ENCODE results near the gene SGSH. TPM values are rescaled to one million over a fixed set of nuclear protein-coding genes. Genes with fewer than 3 reads are reported as not detected.

Gene SGSH
- total RNA-seq, 1 experiment from 2014 or later, result 23.6 TPM

DNA sequence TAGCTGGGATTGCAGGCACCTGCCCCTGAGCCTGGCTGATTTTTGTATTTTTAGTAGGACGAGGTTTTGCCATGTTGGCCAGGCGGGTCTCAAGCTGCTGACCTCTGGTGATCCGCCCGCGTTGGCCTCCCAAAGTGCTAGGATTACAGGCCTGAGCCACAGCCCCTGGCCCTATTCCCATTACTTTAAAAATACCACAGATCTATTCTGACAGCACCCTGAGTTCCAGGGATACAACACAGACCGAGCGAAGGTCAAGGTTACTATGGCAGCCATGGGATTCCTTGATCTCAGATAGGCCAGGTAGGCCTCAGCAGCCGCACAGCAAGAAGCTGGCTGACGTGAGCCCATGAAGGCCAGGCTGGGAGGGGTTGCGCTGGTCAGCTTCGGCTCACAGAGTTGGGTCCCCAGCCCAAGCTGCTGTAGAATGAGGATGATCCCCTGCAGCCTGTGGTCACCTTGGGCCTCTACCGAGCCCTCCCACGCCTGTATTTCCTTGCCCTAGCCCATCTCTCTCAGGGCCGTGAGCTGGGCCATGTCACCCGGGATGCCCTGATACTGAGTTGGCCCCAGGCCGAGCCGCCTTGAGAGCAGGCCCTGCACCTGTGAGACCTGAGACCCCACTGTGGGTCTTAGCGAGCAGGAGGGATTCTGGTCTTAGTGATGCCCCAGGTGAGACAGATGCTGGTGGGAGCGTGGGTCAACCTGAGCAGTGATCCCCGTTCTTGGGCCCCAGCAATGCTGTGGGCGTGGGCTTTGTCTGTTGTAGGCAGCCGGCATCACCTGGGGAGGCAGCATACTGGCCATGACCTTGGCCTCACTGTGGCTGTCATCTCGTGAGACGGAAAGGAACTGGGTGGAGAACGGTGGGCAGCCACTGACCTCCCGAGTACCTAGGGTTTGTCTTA is 23.6 kb upstream of the SGSH start:
- Histone ChIP-seq H3K4me3 (no peak overlapping the region), H3K9me3 (no peaks in the 10 kb centered on the region), H3K36me3 (0 out of 2 replicates have a peak, but pooled peaks cover 7% of the 10 kb centered on the region), H3K27me3 (no peaks in the 10 kb centered on the region)
- no peak for DNase-seq

DNA sequence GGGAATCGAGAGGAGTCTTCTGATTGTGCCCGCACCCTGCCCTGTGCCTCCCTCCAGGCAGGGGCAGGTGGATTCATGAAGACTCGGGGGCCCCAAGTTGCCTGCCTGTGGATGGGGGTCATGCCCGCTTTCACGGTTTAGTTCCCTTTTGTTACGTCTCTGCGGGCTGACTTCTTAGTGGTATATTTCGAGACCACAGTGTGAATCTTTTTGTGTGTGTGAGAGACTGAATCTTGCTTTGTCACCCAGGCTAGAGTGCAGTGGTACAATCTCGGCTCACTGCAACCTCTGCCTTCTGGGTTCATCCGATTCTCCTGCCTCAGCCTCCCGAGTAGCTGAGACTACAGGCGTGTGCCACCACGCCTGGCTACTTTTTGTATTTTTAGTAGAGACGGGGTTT is 22.4 kb upstream of the SGSH start:
- DNase-seq, result no peak
- Histone ChIP-seq H3K4me3 (no peak overlapping the region), H3K9me3 (no peaks in the 10 kb centered on the region), H3K36me3 (peaks cover 7% of the 10 kb centered on the region; the same call in 1 of the 2 replicates), H3K27me3 (no peaks in the 10 kb centered on the region)

DNA sequence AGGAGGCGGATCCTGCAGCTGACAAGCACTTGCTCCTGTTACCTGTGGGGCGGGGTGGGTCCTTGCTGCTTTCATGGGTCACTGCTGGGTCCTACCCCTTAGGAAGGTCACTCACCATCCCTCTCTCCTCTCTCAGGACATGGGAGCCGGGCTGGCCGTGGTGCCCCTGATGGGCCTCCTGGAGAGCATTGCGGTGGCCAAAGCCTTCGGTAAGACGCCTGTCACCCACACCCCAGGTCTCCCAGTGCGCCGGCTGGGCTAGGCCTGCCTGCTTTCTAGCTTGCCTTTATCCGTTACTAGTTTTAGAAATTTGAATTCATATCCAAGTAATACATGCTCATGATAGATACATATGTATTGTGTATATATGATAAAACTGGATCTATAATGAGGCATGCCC is 17.3 kb upstream of the SGSH start:
- H3K4me3 ChIP-seq, result no peak overlapping the region
- no peaks in the 10 kb centered on the region for H3K27me3 ChIP-seq
- peaks cover 17% of the 10 kb centered on the region for H3K36me3 ChIP-seq
- H3K9me3 ChIP-seq, result peaks cover 17% of the 10 kb centered on the region
- DNase-seq, result no peak

DNA sequence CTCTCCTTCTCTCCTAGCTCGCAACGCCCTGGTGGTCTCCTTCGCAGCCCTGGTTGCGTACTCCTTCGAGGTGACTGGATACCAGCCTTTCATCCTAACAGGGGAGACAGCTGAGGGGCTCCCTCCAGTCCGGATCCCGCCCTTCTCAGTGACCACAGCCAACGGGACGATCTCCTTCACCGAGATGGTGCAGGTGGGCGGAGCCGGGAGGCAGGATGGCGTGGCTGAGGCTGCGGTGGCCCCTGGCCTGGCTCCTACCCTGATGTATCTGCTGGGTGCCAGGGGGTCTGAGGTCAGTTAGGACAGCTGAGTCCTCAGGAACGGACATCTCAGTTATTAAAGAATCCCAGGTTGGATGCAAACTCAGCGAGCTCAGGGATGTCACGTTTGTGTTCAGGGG is 16.8 kb upstream of the SGSH start:
- H3K27me3 ChIP-seq, result no peaks in the 10 kb centered on the region
- peaks cover 17% of the 10 kb centered on the region for H3K36me3 ChIP-seq
- no peak for DNase-seq
- no peak overlapping the region for H3K4me3 ChIP-seq
- peaks cover 22% of the 10 kb centered on the region for H3K9me3 ChIP-seq

DNA sequence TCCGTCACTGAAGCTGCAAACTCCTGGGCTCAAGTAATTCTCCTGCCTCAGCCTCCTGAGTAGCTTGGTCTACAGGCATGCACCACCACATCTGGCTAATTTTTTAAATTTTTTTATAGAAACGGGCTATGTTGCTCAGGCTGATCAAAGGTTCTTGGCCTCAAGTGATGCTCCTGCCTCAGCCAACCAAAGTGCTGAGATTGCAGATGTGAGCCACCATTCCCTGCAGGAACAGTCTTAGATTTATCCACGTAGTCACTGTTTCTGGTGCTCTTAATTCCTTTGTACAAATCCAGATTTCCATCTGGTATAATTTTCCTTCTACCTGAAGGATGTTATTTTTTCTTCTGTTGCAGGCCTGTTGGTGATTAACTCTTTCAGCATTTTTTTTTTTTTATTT is 13.1 kb upstream of the SGSH start:
- no peak for DNase-seq
- Histone ChIP-seq H3K9me3 (peaks cover 27% of the 10 kb centered on the region), H3K4me3 (no peak overlapping the region), H3K27me3 (no peaks in the 10 kb centered on the region), H3K36me3 (peaks cover 19% of the 10 kb centered on the region)

DNA sequence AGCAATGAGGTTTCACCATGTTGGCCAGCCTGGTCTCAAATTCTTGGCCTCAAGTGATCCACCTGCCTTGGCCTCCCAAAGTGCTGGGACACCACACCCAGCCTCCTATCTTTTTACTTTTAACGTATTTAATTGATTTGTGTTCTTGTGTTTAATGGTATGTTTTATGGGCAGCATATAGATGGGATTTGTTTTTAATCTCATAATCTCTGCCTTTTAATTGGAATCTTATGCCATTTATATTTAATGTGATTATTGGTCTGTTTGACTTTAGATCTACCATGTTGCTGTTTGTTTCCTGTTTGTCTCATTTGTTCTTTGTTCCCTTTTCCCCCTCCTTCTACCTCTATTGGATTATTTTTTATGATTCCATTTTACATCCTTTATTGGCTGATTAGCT is 12.3 kb upstream of the SGSH start:
- no peak overlapping the region for H3K4me3 ChIP-seq

DNA sequence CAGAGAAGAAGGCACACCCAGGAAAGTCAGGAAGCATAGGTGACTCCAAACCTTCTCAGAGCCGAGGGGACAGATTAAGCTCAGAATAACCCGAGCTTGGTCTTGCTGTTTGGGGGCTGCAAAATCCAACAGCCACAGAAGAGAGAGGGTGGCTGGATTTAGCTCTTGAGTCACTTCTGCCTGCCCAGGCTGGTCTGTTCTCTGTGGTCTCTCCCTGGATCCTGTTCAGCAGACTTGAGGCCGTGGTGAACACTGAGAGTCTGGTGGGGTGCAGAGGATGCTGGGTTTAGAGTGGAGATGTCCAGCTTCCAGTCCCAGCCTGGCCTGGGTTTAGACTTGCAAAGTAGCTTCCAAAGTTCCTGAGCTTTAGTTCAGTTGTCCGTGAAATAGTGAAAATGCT is 8.9 kb upstream of the SGSH start:
- Histone ChIP-seq H3K36me3 (peaks cover 5% of the 10 kb centered on the region), H3K9me3 (peaks cover 22% of the 10 kb centered on the region), H3K27me3 (no peaks in the 10 kb centered on the region), H3K4me3 (no peak overlapping the region)
- DNase-seq, result no peak

More for the DNA sequence above, 12.3 kb upstream of the SGSH start:
- DNase-seq, result no peak
- peaks cover 19% of the 10 kb centered on the region for H3K36me3 ChIP-seq
- H3K27me3 ChIP-seq, result no peaks in the 10 kb centered on the region
- H3K9me3 ChIP-seq, result peaks cover 27% of the 10 kb centered on the region

DNA sequence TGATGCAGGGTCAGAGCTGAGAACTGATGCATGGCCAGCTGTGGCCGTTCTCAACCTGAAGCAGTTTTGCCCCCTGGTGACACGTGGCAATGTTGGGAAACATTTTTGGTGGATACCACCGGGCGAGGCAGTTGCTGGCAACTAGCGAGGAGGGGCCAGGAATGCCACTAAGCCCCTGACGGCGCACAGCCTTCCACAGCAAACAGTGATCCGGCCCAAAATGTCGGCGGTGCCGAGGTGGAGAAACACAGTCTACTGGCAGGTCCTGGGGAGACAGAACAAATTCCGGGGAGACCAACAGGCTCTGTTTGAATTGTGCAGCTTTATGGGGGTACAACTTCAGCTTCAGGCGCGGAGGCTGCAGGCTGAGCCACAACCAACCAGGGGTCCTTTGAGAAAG is 8.3 kb upstream of the SGSH start:
- Histone ChIP-seq H3K27me3 (no peaks in the 10 kb centered on the region), H3K9me3 (peaks cover 19% of the 10 kb centered on the region), H3K36me3 (peaks cover 5% of the 10 kb centered on the region; the same call in 1 of the 2 replicates), H3K4me3 (no peak overlapping the region)
- DNase-seq, result no peak

DNA sequence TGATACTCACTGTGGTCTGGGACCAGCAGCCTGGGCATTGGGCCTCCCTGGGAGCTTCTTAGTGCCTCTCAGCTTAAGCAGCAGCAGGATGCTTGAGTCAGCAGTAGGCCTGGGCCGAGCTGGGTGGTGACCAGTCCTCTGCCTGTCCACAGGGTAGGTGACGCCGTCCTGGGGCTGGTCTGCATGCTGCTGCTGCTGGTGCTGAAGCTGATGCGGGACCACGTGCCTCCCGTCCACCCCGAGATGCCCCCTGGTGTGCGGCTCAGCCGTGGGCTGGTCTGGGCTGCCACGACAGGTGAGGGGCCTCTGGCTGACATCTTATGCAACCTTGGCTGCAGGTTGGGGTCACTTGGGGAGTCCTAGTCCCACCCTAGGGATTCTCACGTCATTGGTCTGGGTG is 7.5 kb upstream of the SGSH start:
- Histone ChIP-seq H3K36me3 (peaks cover 5% of the 10 kb centered on the region; the same call in 1 of the 2 replicates), H3K27me3 (no peaks in the 10 kb centered on the region), H3K4me3 (no peak overlapping the region), H3K9me3 (peaks cover 12% of the 10 kb centered on the region)
- no peak for DNase-seq

DNA sequence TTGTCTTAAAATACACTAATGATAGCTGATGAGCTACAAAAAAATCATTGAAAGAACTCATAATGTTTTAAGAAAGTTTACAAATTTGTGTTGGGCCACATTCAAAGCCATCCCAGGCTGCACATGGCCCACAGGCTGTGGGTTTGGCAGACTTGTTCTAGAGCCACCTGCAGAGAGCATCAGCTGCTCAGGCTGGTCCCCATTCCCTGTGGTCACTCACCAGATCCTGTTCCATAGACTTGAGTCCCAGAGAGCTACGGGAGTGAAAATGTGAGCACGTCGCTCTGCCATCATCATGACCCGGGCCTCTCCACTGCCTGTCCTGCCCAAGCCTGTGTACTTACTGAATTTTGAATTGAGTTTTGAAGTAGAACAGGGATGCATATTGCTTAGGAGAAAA is 7.0 kb upstream of the SGSH start:
- no peak for DNase-seq
- peaks cover 7% of the 10 kb centered on the region for H3K9me3 ChIP-seq

DNA sequence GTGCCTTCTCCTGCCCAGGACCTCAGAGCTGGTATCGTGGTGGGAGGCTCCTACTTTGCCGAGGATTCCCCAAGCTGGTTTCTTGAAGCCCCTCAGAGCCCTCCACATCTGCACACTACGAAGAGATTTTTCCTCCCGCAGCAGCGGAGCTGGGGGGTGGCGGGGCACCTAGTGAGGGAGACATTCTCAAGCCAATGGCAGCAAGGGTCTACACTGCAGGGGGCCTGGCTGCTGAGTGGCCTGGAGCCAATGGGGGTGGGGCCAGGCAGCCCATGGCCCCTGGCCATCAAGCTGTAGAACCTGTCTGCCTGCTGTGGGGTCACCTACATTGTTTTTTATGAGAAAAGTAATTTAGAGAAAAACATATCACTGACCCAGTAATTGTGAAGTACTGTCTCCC is 5.1 kb upstream of the SGSH start:
- Histone ChIP-seq H3K4me3 (no peak overlapping the region), H3K36me3 (peaks cover 4% of the 10 kb centered on the region; the same call in 1 of the 2 replicates), H3K9me3 (no peaks in the 10 kb centered on the region), H3K27me3 (no peaks in the 10 kb centered on the region)
- DNase-seq, result no peak

More for the DNA sequence above, 7.0 kb upstream of the SGSH start:
- Histone ChIP-seq H3K36me3 (peaks cover 5% of the 10 kb centered on the region; the same call in 1 of the 2 replicates), H3K4me3 (no peak overlapping the region), H3K27me3 (no peaks in the 10 kb centered on the region)

DNA sequence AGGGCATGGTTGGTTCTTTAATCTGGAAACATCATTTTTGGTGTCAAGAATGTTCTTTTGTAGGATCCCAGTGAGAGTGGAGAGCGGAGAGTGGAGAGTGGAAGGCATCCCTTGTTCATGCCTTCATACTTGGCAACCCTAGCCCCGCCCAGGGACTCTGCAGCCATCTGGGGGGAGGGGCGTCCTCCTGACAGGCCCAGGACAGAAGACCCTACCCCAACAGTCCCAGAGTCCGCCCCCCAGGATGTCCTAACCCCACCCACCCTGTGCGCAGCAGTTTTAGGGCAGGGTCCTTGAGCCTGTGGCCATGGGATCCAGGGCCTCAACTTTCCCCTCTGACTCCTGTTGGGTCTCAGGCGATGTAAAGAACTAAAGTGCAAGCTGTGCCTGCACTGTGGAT is 4.5 kb upstream of the SGSH start:
- DNase-seq, result no peak
- Histone ChIP-seq H3K27me3 (no peaks in the 10 kb centered on the region), H3K4me3 (no peak overlapping the region), H3K9me3 (no peaks in the 10 kb centered on the region), H3K36me3 (peaks cover 3% of the 10 kb centered on the region)

DNA sequence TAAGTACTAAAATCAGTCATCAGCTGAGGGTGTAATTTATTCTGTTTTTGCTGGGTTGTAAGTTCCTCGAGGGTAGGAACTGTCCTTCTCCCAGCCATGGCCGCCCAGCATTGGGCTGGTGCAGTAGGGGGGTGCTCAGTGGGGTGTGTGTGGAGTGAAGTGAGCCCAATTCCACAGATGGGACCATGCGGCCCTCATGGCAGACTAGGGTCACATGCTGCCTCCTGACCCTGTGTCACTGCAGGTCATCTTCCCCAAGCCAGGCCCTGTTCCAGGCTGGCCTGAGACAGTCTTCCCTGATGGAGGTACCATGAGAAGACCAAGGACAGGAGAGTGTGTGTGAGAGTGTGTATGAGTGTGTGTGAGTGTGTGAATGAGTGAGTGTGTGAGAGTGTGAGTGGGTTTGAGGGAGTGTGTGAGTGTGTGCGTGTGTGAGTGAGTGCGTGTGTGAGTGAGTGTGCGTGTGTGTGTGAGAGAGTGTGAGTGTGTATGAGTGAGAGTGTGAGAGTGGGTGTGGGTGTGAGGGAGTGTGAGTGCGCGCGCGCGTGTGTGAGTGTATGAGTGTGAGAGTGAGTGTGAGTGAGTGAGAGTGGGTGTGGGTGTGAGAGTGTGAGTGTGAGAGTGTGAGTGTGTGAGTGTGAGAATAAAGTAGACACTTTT is 3.8 kb upstream of the SGSH start:
- H3K36me3 ChIP-seq, result peaks cover 3% of the 10 kb centered on the region
- no peak for DNase-seq
- H3K4me3 ChIP-seq, result no peak overlapping the region
- no peaks in the 10 kb centered on the region for H3K9me3 ChIP-seq
- no peaks in the 10 kb centered on the region for H3K27me3 ChIP-seq

DNA sequence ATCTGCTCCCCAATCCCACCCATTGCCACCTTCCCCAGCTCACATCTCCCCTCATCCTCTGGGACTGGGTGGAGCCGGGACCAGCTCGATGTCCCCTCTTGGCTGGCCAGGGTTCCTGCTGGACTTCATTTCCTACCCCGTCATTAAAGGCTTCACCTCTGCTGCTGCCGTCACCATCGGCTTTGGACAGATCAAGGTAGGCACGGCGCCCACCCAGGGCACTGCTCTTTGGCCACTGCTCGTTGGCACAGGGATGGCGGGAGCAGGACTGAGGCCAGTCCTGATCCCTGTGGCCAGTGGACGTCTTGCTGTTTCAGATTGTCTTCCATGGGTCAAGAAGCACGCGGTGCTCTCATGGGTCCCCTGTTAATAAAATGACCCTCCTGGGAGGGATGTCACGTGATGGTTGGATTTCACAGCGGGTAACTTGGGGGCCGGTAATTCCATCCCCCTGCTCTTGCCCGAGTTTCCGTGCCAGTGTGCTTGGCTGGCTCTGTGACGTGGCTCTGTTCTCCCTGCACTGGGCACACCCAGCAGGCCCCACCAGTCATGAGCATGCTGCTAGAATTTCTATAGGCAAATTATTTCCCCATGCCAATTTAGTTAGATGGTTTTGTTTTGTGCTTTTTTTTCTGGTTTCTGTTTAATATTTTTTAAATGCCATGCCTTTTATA is 3.1 kb upstream of the SGSH start:
- Histone ChIP-seq H3K36me3 (peaks cover 5% of the 10 kb centered on the region), H3K9me3 (no peaks in the 10 kb centered on the region), H3K4me3 (no peak overlapping the region), H3K27me3 (no peaks in the 10 kb centered on the region)
- no peak for DNase-seq

DNA sequence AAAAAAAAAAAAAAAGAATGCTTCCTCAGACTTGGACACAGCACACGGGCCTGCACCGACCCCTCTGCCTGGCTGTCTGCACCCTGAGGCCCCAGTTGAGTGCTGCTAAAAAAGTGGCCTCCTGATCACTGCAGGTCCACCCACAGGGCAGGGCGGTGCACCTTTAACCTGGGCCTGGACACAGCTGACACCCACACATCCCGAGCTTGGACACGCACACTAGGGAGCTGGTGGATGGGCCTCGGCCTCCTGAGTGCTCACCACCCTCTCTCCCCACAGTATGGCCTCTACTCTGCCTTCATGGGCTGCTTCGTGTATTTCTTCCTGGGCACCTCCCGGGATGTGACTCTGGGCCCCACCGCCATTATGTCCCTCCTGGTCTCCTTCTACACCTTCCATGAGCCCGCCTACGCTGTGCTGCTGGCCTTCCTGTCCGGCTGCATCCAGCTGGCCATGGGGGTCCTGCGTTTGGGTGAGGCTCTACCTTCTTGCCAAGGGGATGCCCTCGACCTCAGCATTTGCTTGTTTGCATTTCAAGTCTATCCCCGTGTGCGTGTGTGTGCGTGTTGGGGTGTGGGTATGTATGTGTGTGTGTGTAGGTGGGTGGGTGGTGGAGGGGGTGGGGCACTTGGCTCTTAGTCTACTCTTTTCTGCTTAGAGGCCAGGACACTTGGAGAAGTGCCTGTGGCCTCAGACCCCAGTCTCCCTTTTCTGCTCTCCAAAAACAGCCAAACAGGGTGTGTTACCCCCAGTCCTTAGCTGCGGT is 2.4 kb upstream of the SGSH start:
- Histone ChIP-seq H3K9me3 (no peaks in the 10 kb centered on the region), H3K4me3 (no peak overlapping the region), H3K36me3 (peaks cover 11% of the 10 kb centered on the region), H3K27me3 (no peaks in the 10 kb centered on the region)
- no peak for DNase-seq

DNA sequence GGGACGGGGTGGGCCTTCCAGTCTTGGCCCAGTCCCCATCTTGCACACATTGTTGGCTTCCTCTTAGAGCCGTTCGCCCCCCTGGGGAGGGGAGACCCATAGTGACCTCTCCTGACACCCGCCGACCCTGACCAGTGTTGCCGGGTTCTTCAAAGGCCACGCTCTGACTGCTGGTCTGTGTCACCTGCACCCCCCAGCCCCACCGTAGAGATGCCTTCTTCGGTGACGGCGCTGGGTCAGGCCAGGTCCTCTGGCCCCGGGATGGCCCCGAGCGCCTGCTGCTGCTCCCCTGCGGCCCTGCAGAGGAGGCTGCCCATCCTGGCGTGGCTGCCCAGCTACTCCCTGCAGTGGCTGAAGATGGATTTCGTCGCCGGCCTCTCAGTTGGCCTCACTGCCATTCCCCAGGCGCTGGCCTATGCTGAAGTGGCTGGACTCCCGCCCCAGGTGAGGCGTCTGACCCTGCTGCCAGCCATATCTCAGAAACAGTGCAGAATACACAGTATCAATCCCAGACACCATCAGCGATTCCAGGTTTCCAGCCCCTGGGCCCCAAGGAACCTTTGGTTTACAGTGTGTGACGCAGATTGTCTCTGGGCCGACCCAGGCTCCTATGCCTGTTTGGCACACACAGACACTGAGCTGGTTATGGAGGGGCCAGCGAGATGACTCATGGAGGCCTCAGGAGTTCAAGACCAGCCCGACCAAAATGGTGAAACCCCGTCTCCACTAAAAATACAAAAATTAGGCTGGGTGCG is 1.4 kb upstream of the SGSH start:
- no peaks in the 10 kb centered on the region for H3K27me3 ChIP-seq
- DNase-seq, result no peak
- no peaks in the 10 kb centered on the region for H3K9me3 ChIP-seq
- peaks cover 21% of the 10 kb centered on the region for H3K36me3 ChIP-seq
- H3K4me3 ChIP-seq, result no peak overlapping the region; the same call in 1 of the 2 replicates
